C4-2B (cell line): ENCODE data around the gene RAB6D.
A peak's percentile ranks its signal among the peaks of the same experiment; 100 is the strongest.
"Not testable (repeated sequence)": the region's sequence is repeated elsewhere in the genome, so short reads cannot be mapped to it uniquely, and the experiment has no call there.

Experiments used
- CTCF ChIP-seq: fragments of 450-650 bp; conservative IDR thresholded peaks from 2 replicates; pipeline ENCODE4 v1.5.1; 2017; ENCODE audit warnings: mild to moderate bottlenecking
- ZFX ChIP-seq: fragments of 450-650 bp; IDR thresholded peaks from 2 replicates; pipeline ENCODE4 v1.6.1; 2017

- TF ChIP-seq ZFX = not testable (repeated sequence)
- peak; percentile 34 for TF ChIP-seq CTCF
Observed at GRCh38 chr2:131335319-131335718, 28.6 kb downstream of the RAB6D start.
